A549 treated with GW870086 at 1 μM for 4 hours (cell line): ENCODE data around the gene C11orf65. TPM values are rescaled to one million over a fixed set of nuclear protein-coding genes. Genes with fewer than 3 reads are reported as not detected.

Source experiments
- total RNA-seq: library from RNA; stranded (reverse); fragments of 200-300 nt; extraction: Qiagen RNA extraction; gene quantifications from 5 replicates; pipeline ENCODE4 v1.2.3, GENCODE V29; 2022; ENCODE audit warnings: low read depth

C11orf65 gene, protein sequence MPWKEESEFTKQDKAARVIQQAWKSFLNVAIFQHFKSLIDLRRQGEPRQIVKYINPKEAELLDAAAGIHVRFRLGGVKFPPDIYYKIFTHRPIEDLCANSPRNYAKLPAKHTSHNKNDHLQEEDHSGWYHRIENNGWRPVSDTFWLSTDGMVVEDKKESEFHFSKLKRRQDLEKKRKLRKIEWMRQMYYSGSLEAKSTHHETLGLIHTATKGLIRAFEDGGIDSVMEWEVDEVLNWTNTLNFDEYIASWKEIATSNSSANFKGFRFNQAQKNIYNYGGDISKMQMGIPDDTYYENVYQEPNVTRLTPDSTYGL
- 0.12 to 0.49 TPM (median 0.14 TPM) in 3 of 5 replicates, not detected in the others for total RNA-seq

GRCh38 chr11:108467091-108467823, at the start of gene C11orf65:
Gene C11orf65 (minus strand): TSS chr11:108467529. CDS start chr11:108461559, 5,970 bp downstream.

GRCh38 chr11:108498046-108498815, 30.9 kb upstream of the C11orf65 start, which contains the start of gene POGLUT3:
Gene POGLUT3 (minus strand): TSS chr11:108498384. CDS start chr11:108498366, 18 bp downstream.

Other genes starting within 250 kb of the C11orf65 start
- 3.3 to 6.1 TPM (median 4.4 TPM) in 5 replicates for gene NPAT, start 244.9 kb downstream of the C11orf65 start, total RNA-seq
- 6.8 to 10.5 TPM (median 8.5 TPM) in 5 replicates for gene ATM, start 244.5 kb downstream of the C11orf65 start, total RNA-seq
- gene POGLUT3, start 30.9 kb upstream of the C11orf65 start, total RNA-seq, result 9.1 to 11.6 TPM (median 10.8 TPM) in 5 replicates
- 0.02 to 0.05 TPM (median 0.03 TPM) in 4 of 5 replicates, not detected in the other for gene EXPH5, start 126.2 kb upstream of the C11orf65 start, total RNA-seq
- 40.1 to 44.4 TPM (median 42.7 TPM) in 5 replicates for gene DDX10, start 197.5 kb upstream of the C11orf65 start, total RNA-seq